Natural killer cell (primary cell): ENCODE data around the gene RASSF1. TPM values are rescaled to one million over a fixed set of nuclear protein-coding genes. Genes with fewer than 3 reads are reported as not detected.

Experiments
- ATAC-seq, 3 donors: fragments of 150-1000 bp in 2 of 3; fragments of 200-7000 bp in 1 of 3; cut with Tn5 transposase; 1 replicate in 1 of 3; 2 replicates in 2 of 3; pipeline ENCODE4 v1.10.0; 2021; ENCODE audit warnings: mild to moderate bottlenecking in 2 of 3, moderate library complexity in 2 of 3
- DNase-seq, 2 donors: peaks; one replicate each; pipeline versions ENCODE4 v3.0.0 to v3.0.0-alpha.2; 2013 to 2021; ENCODE audit warnings: mixed read lengths in 1 of 2
- H3K27ac ChIP-seq: one replicate; pipeline ENCODE4 v1.5.1; 2013; ENCODE audit warnings: mild to moderate bottlenecking, low read length
- H3K27me3 ChIP-seq: one replicate; pipeline ENCODE4 v1.6.1; 2013; ENCODE audit warnings: low read length; ENCODE audit not compliant: control insufficient read depth, insufficient read depth
- H3K36me3 ChIP-seq: one replicate; pipeline ENCODE4 v1.6.1; 2013; ENCODE audit warnings: low read length; ENCODE audit not compliant: control insufficient read depth, insufficient read depth
- H3K4me1 ChIP-seq: one replicate; pipeline ENCODE4 v1.6.1; 2013; ENCODE audit warnings: low read length; ENCODE audit not compliant: control insufficient read depth, insufficient read depth
- H3K4me3 ChIP-seq: one replicate; pipeline ENCODE4 v1.5.1; 2013; ENCODE audit warnings: low read length
- H3K9me3 ChIP-seq: one replicate; pipeline ENCODE4 v1.6.1; 2013; ENCODE audit warnings: low read length; ENCODE audit not compliant: control insufficient read depth, insufficient read depth
- H3K27ac Mint-ChIP-seq, 2 donors: one replicate each; pipeline ENCODE4 v1.8.0; 2022; ENCODE audit warnings: mild to moderate bottlenecking in 2 of 2, mixed read lengths in 2 of 2, moderate library complexity in 1 of 2
- H3K27me3 Mint-ChIP-seq, 2 donors: one replicate each; pipeline ENCODE4 v1.8.0; 2022; ENCODE audit warnings: low read depth in 2 of 2, mixed read lengths in 2 of 2
- H3K36me3 Mint-ChIP-seq: one replicate; pipeline ENCODE4 v1.8.0; 2022; ENCODE audit warnings: mixed read lengths
- H3K4me1 Mint-ChIP-seq, 2 donors: one replicate each; pipeline ENCODE4 v1.8.0; 2022; ENCODE audit warnings: mixed read lengths in 2 of 2
- H3K4me3 Mint-ChIP-seq: one replicate; pipeline ENCODE4 v1.8.0; 2022; ENCODE audit warnings: mild to moderate bottlenecking, moderate library complexity, mixed read lengths
- H3K9me3 Mint-ChIP-seq, 2 donors: one replicate each; pipeline ENCODE4 v1.8.0; 2022; ENCODE audit warnings: mixed read lengths in 2 of 2
- CTCF ChIP-seq: fragments of 200-600 bp; IDR thresholded peaks from one replicate; pipeline ENCODE4 v1.8.0; 2022; ENCODE audit warnings: antibody characterized with exemption
- WGBS: methylation state at CpG from one replicate; pipeline ENCODE4 v1.1.7; 2013; ENCODE audit warnings: missing lambda C conversion rate; ENCODE audit not compliant: insufficient coverage; 5-methylcytosine and 5-hydroxymethylcytosine counted together
- intact Hi-C: fragments of 100-400 bp; cut with micrococcal nuclease; formaldehyde crosslinking; loops from one replicate; pipeline ENCODE4 v1.14.2; 2022
- total RNA-seq, 4 donors: library from RNA; stranded (reverse); fragments of 120-200 nt in 1 of 4; gene quantifications; one replicate each; pipeline versions ENCODE4 v1.2.3 to v1.2.4, GENCODE V29; 2013 to 2022

Gene RASSF1
- total RNA-seq, 3 donors from 2014 or later (not counting 1 experiment from before 2014, with no cell fraction given) = 298 to 329 (median 305) TPM

DNA sequence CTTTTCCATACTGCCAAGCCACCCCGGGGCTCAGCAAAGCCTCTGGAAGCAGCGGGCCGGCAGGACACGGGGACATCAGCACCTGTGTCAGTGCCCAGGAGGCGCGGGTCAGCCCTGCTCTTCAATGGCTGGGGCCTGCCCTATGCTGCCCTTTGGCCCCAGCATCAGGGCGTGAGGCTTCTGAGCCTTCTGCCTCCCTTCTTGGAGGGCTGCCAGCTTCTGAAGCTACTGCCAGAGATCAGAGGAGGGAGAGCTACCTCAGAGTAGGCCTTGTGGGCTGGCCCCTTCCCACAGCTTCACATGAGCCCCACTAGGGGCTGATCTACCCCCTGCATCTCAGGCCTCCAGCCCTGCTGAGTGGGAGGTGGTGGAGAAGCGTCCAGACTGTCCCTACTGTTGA lies 31.7 kb upstream of the RASSF1 start:
- Histone ChIP-seq H3K36me3 (no peaks in the 10 kb centered on the region), H3K4me3 (no peak overlapping the region), H3K27ac (no peak overlapping the region), H3K4me1 (no peaks in the 10 kb centered on the region), H3K9me3 (no peaks in the 10 kb centered on the region), H3K27me3 (no peaks in the 10 kb centered on the region)
- Mint-ChIP-seq H3K27me3 (no peaks in the 10 kb centered on the region), H3K9me3 (no peaks in the 10 kb centered on the region), H3K36me3 (no peaks in the 10 kb centered on the region), H3K4me3 (no peak overlapping the region), H3K27ac (no peak overlapping the region), H3K4me1 (peaks cover 0 to 14% of the 10 kb centered on the region in 2 donors)
- ATAC-seq (no peak), DNase-seq (peak in 1 of 2 donors; percentile 46)
- no peak for TF ChIP-seq CTCF
- 69% methylated on average over 8 of the region's 8 CpGs for WGBS
- intact Hi-C loops = no loop called here

GRCh38 chr3:50371133-50371685 lies 30.6 kb upstream of the RASSF1 start:
- WGBS = 87% methylated on average over 3 of the region's 3 CpGs
- no peaks in the 10 kb centered on the region for H3K9me3 Mint-ChIP-seq

GRCh38 chr3:50370594-50370993 lies 30.0 kb upstream of the RASSF1 start:
- Mint-ChIP-seq H3K9me3 (no peaks in the 10 kb centered on the region), H3K27me3 (no peaks in the 10 kb centered on the region), H3K36me3 (no peaks in the 10 kb centered on the region), H3K4me1 (peaks cover 3 to 22% of the 10 kb centered on the region in 2 donors), H3K4me3 (no peak overlapping the region), H3K27ac (no peak overlapping the region)
- WGBS = 81% methylated on average over 13 of the region's 14 CpGs
- intact Hi-C loops = no loop called here
- no peak for ATAC-seq
- no peak for TF ChIP-seq CTCF
- no peak overlapping the region for H3K4me3 ChIP-seq
- H3K4me1 ChIP-seq = peaks cover 14% of the 10 kb centered on the region
- DNase-seq = no peak
- H3K9me3 ChIP-seq = no peaks in the 10 kb centered on the region
- no peaks in the 10 kb centered on the region for H3K36me3 ChIP-seq
- no peaks in the 10 kb centered on the region for H3K27me3 ChIP-seq
- no peak overlapping the region for H3K27ac ChIP-seq

More at GRCh38 chr3:50371133-50371685, 30.6 kb upstream of the RASSF1 start:
- Mint-ChIP-seq H3K4me1 (peaks cover 0 to 16% of the 10 kb centered on the region in 2 donors), H3K27ac (no peak overlapping the region), H3K27me3 (no peaks in the 10 kb centered on the region), H3K4me3 (no peak overlapping the region), H3K36me3 (no peaks in the 10 kb centered on the region)
- H3K27ac ChIP-seq = no peak overlapping the region
- H3K9me3 ChIP-seq = no peaks in the 10 kb centered on the region
- no peak overlapping the region for H3K4me3 ChIP-seq
- H3K4me1 ChIP-seq = peaks cover 7% of the 10 kb centered on the region
- H3K36me3 ChIP-seq = no peaks in the 10 kb centered on the region
- intact Hi-C loops = no loop called here
- no peak for ATAC-seq
- no peak for TF ChIP-seq CTCF
- no peak for DNase-seq
- no peaks in the 10 kb centered on the region for H3K27me3 ChIP-seq
